AG09309 (cell line): ENCODE data around the gene SYPL1.

Experiments used
- DNase-seq: peaks from one replicate; pipeline ENCODE4 v3.0.0-alpha.2; 2010; ENCODE audit warnings: low read depth
- H3K4me3 ChIP-seq: 2 replicates; pipeline ENCODE4 v1.5.1; 2011; ENCODE audit warnings: mild to moderate bottlenecking, low read depth, low read length, moderate library complexity; ENCODE audit not compliant: control insufficient read depth
- TF ChIP-seq, protein P1 (sequence below): IDR thresholded peaks from 2 replicates; pipeline ENCODE4 v1.5.1; 2011; ENCODE audit warnings: mild to moderate bottlenecking, low read depth, low read length, inconsistent platforms; ENCODE audit not compliant: insufficient read depth, control insufficient read depth; ENCODE audit errors: missing control alignments

The SYPL1 gene

GRCh38 chr7:106121189-106121810 lies 9.2 kb upstream of the SYPL1 start:
- TF ChIP-seq, protein P1, sequence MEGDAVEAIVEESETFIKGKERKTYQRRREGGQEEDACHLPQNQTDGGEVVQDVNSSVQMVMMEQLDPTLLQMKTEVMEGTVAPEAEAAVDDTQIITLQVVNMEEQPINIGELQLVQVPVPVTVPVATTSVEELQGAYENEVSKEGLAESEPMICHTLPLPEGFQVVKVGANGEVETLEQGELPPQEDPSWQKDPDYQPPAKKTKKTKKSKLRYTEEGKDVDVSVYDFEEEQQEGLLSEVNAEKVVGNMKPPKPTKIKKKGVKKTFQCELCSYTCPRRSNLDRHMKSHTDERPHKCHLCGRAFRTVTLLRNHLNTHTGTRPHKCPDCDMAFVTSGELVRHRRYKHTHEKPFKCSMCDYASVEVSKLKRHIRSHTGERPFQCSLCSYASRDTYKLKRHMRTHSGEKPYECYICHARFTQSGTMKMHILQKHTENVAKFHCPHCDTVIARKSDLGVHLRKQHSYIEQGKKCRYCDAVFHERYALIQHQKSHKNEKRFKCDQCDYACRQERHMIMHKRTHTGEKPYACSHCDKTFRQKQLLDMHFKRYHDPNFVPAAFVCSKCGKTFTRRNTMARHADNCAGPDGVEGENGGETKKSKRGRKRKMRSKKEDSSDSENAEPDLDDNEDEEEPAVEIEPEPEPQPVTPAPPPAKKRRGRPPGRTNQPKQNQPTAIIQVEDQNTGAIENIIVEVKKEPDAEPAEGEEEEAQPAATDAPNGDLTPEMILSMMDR = no peak
- no peak for DNase-seq
- no peak overlapping the region for H3K4me3 ChIP-seq

DNA sequence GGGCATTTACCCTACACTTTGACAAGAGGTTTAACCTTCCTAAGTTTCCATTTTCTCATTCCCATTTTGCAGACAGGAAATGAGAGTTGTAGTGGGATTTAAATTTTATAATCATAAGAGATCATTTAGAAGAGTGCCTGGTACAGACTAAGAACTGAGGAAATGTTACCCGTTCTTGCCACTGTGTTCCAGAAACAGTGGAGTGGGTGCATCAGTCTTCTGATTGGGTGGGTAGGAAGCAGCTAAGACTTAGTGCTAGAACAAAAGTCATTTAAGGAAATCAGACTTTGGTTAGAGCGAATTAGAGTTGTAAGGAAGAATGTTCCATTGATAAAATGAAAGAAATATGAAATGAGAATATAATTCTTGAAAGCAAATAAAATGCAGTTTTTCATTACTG lies 8.4 kb upstream of the SYPL1 start:
- TF ChIP-seq, protein P1 = no peak
- no peak overlapping the region for H3K4me3 ChIP-seq
- no peak for DNase-seq

DNA sequence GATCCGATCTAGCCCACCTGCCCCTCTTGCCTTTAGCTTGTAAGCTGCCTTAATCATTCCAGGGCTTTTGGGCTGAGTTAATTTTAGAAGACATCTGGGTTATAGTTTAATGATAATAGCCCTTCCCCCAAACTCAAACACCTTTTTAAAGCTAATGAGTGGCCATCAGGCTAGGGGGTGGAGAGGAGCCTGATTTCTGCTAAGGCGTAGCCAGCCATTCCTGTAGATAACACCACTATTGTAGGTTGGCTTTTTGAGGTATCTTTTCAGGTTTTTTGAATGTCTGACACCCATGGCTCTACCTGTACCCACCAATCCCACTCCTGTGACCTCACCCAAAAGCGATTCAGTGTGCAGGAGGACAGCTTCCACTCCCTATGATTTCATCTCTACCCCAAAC lies 7.6 kb upstream of the SYPL1 start:
- no peak overlapping the region for H3K4me3 ChIP-seq

DNA sequence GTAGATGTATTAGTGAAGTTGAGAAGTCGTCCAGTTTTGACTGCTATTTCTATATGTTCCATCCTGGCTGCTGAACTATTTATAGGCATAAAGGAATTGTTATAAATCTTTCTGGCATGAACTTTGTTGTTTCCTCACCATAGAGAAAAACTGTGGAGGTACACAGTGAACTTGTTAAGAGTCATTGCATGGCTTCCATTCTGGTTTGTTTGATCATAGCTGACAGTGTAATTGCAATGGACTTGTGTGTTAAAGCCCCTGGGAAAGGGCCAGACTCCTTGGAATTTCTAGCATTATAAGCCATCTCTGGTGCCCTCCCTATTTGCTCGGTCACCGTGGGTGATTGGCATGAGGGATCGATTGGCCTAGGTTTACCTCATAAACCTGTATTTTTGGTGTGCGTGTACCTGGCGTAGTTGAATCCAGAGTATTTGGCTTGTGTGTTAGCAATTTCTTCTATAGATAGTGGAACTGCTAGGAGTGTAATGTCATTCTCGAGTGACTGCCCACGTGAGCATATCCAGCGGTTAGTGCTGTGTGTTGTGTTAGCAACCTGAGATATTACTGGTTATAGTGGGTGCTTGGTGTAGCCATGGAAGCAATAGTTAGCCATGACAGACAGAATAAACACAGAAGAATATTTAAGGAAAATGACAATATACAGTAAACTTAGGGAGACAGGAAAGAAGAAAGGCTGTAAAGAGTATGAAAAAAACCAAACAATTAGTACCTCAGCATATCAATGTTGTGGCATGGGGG lies 5.9 kb upstream of the SYPL1 start:
- no peak for DNase-seq
- TF ChIP-seq, protein P1 = no peak
- no peak overlapping the region for H3K4me3 ChIP-seq

More for the DNA sequence above, 7.6 kb upstream of the SYPL1 start:
- TF ChIP-seq, protein P1 = no peak
- no peak for DNase-seq

DNA sequence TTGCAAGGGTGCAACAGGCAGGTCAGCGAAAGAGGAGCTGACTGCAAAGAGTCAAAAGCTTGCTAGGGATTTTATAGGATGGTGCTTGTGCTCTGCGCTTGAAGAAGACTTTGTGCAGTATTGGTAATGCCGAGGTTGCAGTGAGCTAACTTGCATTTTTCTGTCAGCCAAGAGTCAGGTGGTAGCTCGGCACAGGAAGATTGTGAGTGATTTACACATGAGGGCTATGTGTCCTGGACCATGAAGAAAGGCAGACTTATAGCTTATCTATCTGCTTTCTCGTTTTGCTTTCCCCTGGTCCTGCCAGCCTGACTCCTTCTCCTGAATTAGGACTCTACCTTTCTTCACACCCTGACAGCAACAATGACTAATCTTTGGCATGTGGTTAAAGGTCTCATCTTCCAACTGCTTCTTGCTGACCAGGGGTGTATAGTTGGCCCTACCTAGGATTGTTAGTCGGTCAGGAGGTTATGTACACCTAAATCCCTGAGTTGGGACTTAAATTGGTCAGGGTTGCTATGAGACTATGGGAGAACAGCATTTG lies 4.1 kb upstream of the SYPL1 start:
- TF ChIP-seq, protein P1 = no peak
- H3K4me3 ChIP-seq = no peak overlapping the region
- no peak for DNase-seq

GRCh38 chr7:106114716-106115383 lies 2.7 kb upstream of the SYPL1 start:
- DNase-seq = no peak
- H3K4me3 ChIP-seq = no peak overlapping the region
- TF ChIP-seq, protein P1 = no peak
